NCI-H1436 treated with DMSO at 0.1 percent for 48 hours (cell line): ENCODE measurements around the gene SNX33.

ENCODE experiments used
- DNase-seq: peaks from one replicate; lab custom pipeline; 2025; lab: John Stamatoyannopoulos, UW

The SNX33 gene

DNA sequence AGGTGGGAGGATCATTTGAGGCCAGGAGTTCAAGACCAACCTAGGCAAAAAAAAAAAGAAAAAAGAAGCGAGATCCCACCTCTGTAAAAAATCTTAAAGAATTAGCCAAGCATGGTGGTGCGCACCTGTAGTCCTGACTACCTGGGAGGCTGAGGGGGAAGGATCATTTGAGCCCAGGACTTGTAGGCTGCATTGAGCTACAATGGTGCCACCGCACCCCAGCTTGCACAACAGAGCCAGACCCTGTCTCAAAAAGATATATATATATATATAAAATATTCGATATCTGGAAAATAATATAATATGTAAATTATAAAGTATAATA lies 6.6 kb upstream of the SNX33 start:
- no peak for DNase-seq

DNA sequence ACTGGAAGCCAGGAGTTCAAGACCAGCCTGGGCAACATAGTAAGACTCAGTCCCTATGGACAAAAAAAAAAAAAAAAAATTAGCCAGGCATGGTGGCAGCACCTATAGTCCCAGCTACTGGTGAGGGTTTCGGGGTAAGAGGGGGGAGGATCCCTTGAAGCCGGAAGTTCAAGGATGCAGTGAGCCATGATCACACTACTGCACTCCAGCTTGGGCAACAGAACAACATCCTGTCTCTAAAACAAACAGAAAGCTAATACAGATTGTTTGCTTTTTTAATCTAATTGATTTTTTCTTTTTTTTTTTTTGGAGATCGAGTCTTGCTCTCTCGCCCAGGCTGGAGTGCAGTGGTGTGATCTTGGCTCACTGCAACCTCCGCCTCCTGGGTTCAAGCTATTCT lies 6.1 kb upstream of the SNX33 start:
- no peak for DNase-seq

DNA sequence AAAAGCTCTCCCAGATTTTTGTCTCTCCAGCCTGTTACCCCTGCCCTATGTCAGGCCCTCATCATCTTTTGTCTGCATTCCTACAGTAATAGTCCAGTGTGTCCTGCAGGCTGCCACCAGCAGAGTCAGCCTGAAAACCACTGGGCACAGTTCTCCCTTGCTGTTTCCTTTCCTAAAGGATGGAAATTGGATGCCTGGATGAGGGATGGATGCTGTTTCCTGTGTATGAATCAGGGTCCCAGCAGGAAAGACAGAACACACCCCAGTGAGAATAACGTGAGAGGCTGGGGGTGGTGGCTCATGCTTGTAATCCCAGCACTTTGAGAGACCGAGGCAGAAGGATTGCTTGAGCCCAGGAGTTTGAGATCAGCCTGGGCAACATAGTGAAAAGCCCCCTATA lies 3.3 kb upstream of the SNX33 start:
- no peak for DNase-seq

DNA sequence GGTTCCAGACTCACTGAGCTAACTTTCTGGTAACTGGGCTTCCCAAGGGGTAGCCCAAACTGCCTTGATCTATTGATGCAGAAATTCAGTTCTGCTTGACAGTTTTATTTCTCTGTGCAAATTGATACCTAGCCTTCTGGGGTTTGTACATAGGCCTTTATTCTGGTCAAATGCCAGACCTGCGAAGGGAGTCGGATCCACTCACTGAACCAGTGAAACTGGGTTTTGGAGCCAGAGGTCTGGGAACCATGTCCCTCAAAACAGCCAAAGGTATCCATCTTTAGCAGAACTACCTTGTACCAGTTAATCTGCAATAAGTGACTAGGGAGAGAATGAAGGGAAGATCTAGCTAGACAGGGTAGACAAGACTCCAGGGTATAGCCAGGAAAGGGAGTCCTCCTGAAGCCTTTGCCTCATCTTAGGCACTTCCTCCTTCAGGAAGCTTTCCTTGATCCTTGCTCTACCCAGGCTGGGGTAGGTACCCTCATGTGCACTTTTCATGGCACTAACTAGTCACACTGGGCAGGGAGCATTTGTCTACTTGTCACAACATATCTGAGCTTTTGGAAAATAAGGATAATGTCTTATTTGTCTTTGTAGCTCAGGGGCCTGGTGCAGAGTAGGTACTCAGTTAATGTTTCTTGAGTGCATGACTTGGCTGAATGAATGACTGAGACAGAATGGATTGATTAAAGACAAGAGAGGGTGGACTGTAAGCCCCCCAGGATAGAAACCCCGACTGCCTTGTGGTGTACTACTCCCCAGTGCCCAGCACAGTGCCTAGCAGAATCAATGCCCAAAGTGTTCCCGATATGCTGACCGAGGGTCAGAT lies 1.4 kb upstream of the SNX33 start:
- DNase-seq: no peak

DNA sequence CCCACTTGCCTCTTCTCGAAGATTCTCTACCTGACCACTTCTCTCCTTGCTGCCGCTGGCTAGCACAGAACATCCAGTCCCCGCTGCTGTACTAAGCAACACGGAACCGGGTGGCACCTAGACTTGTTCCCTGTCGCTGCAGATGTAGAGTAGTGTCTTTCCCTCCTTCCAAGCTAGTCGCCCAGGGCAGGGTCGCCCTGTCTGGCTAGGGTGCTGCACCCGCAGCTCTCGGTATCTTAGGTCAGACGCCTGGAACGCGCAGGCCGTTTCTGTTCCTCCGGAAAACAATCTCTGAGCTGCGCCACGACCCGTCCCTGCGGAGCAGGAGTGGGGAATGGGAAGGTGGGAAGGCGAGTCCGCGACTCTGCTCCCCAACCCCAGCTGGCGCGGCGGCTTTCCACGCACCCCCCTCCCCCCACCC lies 758 bp upstream of the SNX33 start:
- no peak for DNase-seq

DNA sequence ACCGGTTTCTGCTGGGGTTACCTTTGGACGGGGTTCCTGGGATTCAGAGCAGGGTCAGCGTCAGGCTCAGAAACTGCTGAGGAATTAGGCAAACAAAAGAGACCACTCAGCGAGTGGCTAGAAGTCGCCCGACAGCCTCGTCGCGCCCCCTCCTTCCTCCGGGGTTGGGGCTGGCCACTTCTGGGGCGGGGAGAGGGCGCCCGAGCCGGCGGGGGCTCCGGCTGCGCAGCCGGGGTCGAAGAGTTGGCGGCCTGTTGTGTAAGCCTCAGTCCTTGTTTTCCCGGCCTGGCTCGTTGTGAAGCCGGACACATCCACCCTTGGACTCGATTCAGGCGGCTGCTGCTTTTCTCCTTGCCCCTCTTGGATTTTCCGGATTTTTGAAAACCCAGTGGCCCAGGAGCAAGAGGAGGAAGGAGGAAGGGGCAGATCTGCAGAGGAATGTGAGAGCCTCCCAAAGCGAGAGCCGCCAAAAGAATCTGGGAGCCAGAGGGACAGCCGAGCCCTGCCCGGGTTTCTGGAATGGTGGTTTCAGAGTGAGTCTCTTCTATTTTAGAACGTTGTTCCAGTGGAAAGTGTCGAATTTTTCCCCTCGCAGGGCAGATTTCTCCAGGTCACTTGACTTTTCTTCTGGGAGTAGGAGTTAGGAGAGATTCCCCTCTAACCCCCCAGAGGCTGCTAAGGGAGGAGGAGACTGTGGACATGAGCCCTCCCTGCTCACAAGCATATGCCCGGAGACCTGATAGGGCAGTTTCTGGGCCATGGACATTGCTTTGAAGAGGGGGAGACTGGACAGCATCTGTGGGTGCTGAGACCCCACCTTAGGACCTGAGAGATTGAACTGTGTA lies 666 bp downstream of the SNX33 start:
- DNase-seq: no peak

DNA sequence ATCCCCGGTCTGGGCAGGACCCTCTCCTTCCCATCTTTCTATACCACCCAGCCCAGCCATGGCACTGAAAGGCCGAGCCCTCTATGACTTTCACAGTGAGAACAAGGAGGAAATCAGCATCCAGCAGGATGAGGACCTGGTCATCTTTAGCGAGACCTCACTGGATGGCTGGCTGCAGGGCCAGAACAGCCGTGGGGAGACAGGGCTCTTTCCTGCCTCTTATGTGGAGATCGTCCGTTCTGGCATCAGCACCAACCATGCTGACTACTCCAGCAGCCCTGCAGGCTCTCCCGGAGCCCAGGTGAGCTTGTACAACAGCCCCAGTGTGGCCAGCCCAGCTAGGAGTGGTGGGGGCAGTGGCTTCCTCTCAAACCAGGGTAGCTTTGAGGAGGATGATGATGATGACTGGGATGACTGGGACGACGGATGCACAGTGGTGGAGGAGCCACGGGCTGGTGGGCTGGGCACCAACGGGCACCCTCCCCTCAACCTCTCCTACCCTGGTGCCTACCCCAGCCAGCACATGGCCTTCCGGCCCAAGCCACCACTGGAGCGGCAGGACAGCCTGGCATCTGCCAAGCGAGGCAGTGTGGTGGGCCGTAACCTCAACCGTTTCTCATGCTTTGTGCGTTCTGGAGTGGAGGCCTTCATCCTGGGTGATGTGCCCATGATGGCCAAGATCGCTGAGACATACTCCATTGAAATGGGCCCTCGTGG lies 1.5 kb downstream of the SNX33 start:
- DNase-seq: no peak

DNA sequence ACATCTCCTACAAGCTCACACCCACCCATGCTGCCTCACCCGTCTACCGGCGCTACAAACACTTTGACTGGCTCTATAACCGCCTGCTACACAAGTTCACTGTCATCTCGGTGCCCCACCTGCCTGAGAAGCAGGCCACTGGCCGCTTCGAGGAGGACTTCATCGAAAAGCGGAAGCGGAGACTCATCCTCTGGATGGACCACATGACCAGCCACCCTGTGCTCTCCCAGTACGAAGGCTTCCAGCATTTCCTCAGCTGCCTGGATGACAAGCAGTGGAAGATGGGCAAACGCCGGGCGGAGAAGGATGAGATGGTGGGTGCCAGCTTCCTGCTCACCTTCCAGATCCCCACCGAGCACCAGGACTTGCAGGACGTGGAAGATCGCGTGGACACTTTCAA lies 2.1 kb downstream of the SNX33 start:
- DNase-seq: no peak

DNA sequence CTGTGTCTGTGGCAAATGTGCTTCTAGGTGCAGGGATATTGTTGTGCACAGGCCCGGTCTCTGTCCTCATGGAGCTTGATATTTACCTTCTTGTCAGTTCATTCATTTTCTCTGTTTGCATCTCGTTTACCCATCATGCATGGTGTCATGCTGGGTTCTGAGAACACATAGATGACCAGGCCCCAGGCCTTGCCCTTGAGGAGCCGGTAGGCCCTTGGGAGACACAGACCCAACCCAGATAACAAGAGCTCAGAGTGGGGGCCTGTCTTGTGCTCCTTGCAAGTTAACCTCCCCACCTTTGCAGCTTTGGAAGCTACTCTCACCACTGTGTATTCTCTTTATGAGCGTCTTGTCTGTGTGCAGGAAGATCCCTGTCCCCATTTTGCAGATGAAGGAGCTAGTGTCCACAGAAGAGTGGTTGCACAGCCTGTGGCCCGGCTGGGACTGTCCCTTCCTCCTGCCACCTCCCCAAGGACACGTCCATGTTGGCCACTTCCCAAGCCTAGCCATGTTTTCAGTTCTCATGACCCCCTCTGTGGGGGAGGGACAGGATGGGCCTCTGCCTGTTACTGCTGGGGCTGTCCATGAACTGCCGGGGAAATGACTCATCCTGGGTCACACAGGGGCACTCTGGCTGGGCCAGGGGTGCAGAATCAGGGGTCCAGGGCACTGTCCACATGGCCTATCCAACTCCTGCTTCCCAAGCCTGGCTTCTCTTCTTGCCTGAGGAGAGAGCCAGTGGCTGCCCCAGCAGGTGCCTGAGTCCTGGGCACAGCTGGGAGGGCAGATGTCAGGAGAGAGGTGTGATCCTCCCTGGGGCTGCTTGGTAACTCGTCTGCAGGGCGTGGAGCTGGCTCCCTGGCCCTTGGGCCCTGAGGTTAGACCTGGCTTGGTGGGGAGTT lies 3.4 kb downstream of the SNX33 start:
- DNase-seq: no peak

DNA sequence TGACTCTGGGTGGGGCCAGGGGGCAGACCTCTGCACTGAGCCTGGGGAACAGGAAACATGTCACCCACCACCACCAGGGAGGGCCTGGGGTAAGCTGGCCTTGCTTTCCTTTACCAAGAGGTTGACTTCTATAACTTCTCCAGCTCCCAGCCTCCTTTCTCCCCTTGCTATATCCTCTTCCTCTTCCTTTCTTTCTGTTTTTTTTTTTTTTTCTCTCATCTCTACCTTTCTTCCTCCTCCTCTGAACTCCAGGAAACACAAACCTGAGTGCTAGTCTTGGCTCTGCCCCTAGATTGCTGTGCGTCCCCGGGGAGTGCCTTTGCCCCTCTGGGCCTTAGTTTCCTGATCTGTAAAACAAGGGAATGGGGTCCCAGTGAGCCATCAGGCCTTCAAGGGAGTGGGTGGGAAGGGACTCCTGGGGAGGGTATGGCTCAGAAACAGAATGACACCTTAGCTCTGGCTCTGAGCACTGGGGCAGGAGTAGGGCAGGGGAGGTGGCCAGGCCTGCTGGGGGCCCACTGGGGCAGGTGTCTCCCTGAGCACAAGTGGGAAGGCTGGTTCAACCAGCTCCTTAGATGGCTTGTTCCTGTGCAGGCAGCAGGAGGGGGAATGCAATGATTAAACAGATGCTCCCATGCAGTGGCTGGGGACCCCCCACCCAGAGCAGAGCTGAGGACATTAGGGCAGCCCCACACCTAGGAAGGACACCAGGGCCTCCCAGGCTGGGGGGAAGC lies 4.3 kb downstream of the SNX33 start:
- DNase-seq: no peak

DNA sequence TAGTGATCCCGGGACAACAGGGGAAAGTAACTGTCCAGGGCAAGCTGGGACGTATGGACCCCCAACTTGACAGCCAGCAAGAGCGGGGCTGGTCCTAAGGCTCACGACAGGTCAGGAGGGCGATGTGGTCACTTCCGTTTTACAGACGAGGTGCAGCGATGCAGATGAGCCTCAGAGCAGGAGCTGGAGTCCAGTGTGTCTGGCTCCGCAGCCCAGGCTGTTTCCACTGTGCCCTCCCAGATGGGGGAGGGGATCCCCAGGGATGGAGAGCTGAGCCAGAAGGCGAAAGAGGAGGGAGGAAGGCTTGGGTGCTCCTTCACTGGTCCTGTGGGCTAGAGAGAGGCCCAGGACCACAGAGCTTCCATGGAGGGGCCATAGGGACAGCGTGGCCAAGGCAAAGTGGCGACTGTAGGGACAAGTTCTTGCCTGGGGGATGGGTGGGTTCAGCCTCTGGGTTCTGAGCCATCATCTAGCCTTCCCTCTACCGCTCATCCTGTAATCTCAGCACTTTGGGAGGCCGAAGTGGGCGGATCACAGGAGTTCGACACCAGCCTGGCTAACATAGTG lies 5.7 kb downstream of the SNX33 start:
- DNase-seq: no peak

DNA sequence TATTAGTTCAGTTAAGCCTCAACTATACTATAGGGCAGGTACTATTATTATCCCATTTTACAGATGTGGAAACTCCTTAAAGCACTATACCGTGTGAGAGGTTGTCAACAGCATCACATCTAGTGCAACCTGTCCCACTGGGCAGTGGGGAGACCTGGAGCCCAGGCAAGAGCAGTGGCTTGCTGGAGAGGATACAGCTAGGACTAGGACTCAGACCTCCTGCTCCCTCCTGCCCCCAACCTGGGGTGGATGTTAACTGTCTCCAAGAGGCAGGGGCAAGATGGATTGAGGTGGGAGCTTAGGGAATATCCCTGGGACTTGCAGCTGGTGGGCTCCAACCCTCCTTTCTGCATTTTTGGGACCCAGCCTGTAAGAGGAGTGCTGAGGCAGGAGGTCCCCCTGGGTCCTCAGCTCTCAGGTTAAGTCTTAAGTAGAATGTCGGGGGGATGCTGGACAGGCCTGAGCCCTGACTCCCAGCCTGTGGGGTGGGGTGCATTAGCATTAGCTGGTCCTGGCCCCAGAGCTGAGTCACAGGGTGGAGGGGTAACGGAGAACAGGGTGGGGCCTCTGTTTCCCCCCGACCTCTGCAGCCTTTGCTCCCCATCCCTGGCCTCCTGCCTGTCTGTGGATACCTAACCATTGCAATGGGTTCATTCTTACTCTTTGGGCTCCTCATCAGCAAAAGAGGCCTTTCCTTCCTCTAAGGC lies 6.6 kb downstream of the SNX33 start:
- DNase-seq: no peak

DNA sequence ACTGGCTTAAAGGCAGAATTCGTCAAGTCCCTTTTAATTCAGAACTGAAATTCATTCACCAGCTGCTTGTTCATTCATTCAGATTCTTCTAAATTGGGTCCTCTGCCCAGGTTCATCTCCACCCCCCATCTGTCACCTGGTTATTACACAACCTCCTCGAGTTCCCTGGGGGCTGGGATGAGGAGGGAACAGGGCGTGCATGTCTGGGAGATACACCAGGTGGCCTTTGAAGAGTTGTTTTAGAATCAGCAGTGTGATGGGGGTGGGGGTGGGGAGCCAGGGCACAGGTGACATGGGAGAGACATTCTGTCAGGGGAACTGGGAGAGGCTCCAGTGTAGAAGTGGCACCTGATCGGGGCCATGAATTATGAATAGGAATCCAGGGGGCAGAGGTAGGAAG lies 8.2 kb downstream of the SNX33 start:
- DNase-seq: no peak

DNA sequence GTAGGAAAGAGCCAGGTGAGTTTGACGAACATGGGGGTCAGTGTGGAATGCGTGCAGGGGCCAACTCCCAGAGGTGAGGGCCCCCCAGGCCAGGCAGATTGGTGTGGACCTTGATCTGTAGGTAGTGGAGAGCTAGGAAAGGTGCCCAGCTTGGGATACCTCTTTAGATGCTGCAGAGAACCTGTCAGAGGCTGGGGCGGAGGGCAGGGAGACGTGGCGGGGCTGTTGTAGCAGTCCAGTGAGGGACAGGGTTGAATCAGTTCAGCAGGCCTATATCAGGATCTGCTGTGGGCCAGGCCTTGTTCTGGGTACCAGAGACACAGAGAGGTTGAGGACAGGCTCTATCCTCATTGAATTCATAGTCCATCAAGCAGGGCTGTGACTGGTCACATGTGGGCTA lies 8.6 kb downstream of the SNX33 start:
- no peak for DNase-seq

DNA sequence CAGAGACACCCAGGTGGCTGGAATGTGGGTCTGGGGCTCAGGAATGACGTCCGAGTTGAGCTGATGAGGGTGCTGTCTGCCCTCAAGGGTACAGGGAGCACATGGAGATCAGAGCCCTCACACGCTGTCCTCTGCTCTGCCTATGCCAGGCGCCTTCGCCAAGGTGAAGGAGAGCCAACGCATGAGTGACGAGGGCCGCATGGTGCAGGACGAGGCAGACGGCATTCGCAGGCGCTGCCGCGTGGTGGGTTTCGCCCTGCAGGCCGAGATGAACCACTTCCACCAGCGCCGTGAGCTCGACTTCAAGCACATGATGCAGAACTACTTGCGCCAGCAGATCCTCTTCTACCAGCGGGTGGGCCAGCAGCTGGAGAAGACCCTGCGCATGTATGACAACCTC lies 9.1 kb downstream of the SNX33 start:
- no peak for DNase-seq

DNA sequence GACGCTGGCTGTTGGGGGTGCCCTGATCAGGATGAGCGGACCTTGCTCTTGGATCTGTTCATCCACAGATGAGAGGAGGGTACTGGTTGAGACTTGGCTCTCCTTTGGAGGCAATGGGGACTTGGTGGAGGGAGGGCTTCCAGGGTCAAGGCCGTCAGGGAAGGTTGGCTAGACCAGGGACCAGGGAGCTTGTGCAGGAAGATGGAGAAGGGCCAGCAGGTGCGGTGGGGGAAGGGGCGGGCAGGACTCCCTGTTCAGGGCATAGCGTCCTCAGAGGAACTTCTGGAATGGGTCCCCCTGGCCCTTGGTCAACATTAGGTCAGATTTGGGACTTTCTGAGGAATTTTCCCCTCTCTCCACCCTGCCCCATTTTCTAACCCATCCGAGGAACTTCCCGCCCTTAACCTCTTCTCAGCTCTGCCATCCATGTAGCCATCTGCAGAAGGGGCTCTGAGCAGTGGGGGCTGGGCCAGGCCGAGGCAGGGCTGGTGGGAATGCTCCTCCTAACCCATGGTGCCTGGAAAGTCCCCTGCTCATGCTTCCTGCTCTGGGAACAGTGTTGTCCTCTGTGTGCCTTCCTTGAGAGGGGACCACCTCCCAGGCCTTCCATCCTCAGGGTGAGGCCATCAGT lies 11.5 kb downstream of the SNX33 start:
- no peak for DNase-seq

DNA sequence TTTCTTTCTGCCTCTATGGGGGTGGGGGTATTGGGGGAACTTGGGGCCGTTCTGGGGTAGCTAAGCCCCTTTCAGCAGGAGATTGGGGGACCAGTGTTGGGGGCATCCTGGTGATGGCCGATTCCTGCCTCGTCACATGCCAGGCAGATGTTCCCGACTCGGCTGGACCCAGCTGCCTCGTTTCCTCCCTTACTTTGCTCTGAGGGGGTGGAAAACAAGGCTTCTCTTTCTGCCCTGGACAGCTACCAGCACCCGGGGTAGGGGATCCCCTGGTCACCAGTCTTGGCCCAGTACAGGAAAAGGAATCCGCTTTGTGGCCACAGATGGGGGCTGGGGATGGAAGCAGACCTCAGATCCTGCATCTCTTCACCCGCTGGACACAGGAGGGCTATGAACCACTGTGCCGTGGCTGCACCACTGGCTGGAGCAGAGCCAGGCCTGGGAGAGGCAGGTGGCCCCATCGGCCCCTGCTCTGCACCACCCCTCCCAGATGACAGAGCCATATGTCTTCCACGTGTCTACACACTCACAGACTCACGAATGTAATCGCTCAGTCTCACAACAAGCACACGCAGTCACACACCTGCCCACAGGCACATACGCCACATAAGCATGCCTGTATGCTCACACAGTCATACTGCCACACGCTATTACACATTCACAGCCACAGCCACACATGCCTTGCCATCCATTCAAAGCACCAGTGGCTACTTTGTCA lies 12.4 kb downstream of the SNX33 start:
- DNase-seq: no peak

DNA sequence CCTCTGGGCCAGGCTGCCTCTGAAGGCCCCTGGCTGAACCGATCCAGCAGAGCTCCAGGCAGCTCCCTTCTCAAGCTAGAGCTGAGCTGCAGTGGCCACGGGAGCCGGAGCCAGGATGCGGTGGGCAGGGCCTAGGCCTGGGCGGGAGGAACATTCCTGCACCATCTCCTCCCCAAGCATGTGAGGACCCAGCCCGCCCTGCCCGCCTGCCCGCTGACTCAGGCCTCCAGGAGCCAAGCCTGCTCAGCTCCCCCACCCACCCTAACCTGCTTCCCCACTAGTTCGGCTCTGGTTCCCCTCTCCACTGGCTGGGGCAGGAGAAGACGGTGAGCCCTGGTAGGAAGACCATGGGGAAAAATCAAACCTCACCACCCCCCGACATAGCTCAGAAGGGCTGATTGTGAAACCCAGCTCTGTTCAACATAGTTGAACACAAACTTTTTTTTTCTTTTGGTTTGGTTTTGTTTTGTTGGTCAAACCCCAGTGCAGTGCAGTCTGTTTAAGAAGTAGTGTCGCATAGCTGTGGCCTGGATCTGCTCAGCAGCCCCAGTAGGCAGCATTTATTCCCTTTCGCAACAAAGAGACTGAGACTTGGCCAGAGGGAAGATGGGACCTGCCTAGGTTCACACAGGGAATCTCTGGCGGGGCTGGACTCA lies 13.5 kb downstream of the SNX33 start:
- DNase-seq: no peak

DNA sequence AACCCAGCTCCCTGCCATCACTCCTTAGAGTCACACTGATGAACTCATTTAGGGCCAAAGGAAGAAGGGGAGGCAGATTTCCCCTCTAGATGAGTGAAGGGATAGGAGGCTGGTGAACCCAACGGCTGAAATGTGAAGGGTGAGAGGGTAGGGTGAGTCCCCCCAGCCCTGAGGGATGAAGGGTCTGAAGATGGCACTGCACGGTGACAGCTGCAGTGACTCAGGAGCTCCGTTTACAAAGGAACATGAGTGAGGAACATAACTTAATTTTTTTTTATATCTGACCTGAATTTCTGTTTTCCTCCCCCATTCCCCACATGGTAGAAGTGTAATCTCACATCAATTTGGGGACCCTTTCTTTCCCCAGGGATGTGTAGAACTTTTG lies 14.0 kb downstream of the SNX33 start:
- no peak for DNase-seq
